SK-N-SH treated with all-trans-retinoic acid at 6 μM for 48 hours (cell line): ENCODE results near the gene NECAB3.

ENCODE experiments used
- ATAC-seq: fragments of 200-7000 bp; cut with Tn5 transposase; 3 replicates; pipeline ENCODE4 v1.9.1; 2020; ENCODE audit warnings: mild to moderate bottlenecking, moderate library complexity
- ARNTL ChIP-seq: fragments of 450-650 bp; formaldehyde crosslinking; IDR thresholded peaks from 2 replicates; pipeline ENCODE4 v1.5.0; 2020; ENCODE audit warnings: low read depth, mild to moderate bottlenecking, moderate library complexity, borderline replicate concordance
- BACH2 ChIP-seq: fragments of 250-450 bp; sonication (Bioruptor Pico); IDR thresholded peaks from 2 replicates; pipeline ENCODE4 v1.9.0; 2021; ENCODE audit warnings: mild to moderate bottlenecking, borderline replicate concordance
- CSDC2 ChIP-seq: fragments of 250-450 bp; sonication (Bioruptor Pico); IDR thresholded peaks from 2 replicates; pipeline ENCODE4 v1.5.0; 2020; ENCODE audit warnings: mild to moderate bottlenecking, moderate library complexity
- ESRRG ChIP-seq: fragments of 250-450 bp; sonication (Bioruptor Pico); IDR thresholded peaks from 2 replicates; pipeline ENCODE4 v1.6.1; 2021; ENCODE audit warnings: mild to moderate bottlenecking
- GLIS3 ChIP-seq: fragments of 250-450 bp; sonication (Bioruptor Pico); IDR thresholded peaks from 2 replicates; pipeline ENCODE4 v1.5.0; 2020; ENCODE audit warnings: mild to moderate bottlenecking, moderate library complexity
- ISL1 ChIP-seq: fragments of 250-450 bp; sonication (Bioruptor Pico); IDR thresholded peaks from 2 replicates; pipeline ENCODE4 v2.1.2; 2022; ENCODE audit warnings: mild to moderate bottlenecking, moderate library complexity
- OSR1 ChIP-seq: fragments of 250-450 bp; sonication (Bioruptor Pico); IDR thresholded peaks from 2 replicates; pipeline ENCODE4 v1.8.0; 2022; ENCODE audit warnings: moderate library complexity, mild to moderate bottlenecking, inconsistent platforms
- PPARA ChIP-seq: fragments of 250-450 bp; sonication (Bioruptor Pico); IDR thresholded peaks from 2 replicates; pipeline ENCODE4 v1.5.0; 2020; ENCODE audit warnings: mild to moderate bottlenecking, borderline replicate concordance
- RARB ChIP-seq: fragments of 250-450 bp; sonication (Bioruptor Pico); IDR thresholded peaks from 2 replicates; pipeline ENCODE4 v1.8.0; 2021; ENCODE audit warnings: mild to moderate bottlenecking, moderate library complexity
- SNAI2 ChIP-seq: fragments of 250-450 bp; sonication (Bioruptor Pico); IDR thresholded peaks from 2 replicates; pipeline ENCODE4 v1.5.0; 2020; ENCODE audit warnings: mild to moderate bottlenecking, moderate library complexity
- TCF4 ChIP-seq: fragments of 250-450 bp; sonication (Bioruptor Pico); IDR thresholded peaks from 2 replicates; pipeline ENCODE4 v1.8.0; 2021; ENCODE audit warnings: mild to moderate bottlenecking, moderate library complexity, borderline replicate concordance
- TOX ChIP-seq: fragments of 250-450 bp; sonication (Bioruptor Pico); IDR thresholded peaks from 2 replicates; pipeline ENCODE4 v1.8.0; 2021; ENCODE audit warnings: mild to moderate bottlenecking, moderate library complexity, borderline replicate concordance
- ZC3H10 ChIP-seq: fragments of 250-450 bp; sonication (Bioruptor Pico); IDR thresholded peaks from 2 replicates; pipeline ENCODE4 v1.5.1; 2021; ENCODE audit warnings: mild to moderate bottlenecking, moderate library complexity
- ZFP3 ChIP-seq: fragments of 250-450 bp; sonication (Bioruptor Pico); IDR thresholded peaks from 2 replicates; pipeline ENCODE4 v1.5.0; 2020; ENCODE audit warnings: mild to moderate bottlenecking, moderate library complexity
- ZFP30 ChIP-seq: fragments of 450-650 bp; formaldehyde crosslinking; IDR thresholded peaks from 2 replicates; pipeline ENCODE4 v1.5.0; 2022; ENCODE audit warnings: mild to moderate bottlenecking, moderate library complexity
- ZNF565 ChIP-seq: fragments of 450-650 bp; formaldehyde crosslinking; conservative IDR thresholded peaks from 2 replicates; pipeline ENCODE4 v1.5.0; 2020; ENCODE audit warnings: low read depth, mild to moderate bottlenecking, moderate library complexity
- ZNF70 ChIP-seq: fragments of 450-650 bp; formaldehyde crosslinking; IDR thresholded peaks from 2 replicates; pipeline ENCODE4 v1.5.0; 2020; ENCODE audit warnings: mild to moderate bottlenecking, moderate library complexity
- ZNF8 ChIP-seq: fragments of 450-650 bp; formaldehyde crosslinking; IDR thresholded peaks from 2 replicates; pipeline ENCODE4 v1.5.0; 2020; ENCODE audit warnings: mild to moderate bottlenecking, moderate library complexity
- TF ChIP-seq, protein P1 (sequence below): fragments of 250-450 bp; sonication (Bioruptor Pico); IDR thresholded peaks from 2 replicates; pipeline ENCODE4 v1.5.0; 2020; ENCODE audit warnings: mild to moderate bottlenecking, moderate library complexity
- TF ChIP-seq, protein P2 (sequence below): fragments of 250-450 bp; sonication (Bioruptor Pico); IDR thresholded peaks from 2 replicates; pipeline ENCODE4 v1.5.1; 2021; ENCODE audit warnings: mild to moderate bottlenecking, moderate library complexity
- TF ChIP-seq, protein P3 (sequence below): fragments of 250-450 bp; sonication (Bioruptor Pico); IDR thresholded peaks from 2 replicates; pipeline ENCODE4 v1.8.0; 2021; ENCODE audit warnings: low read depth, mild to moderate bottlenecking, moderate library complexity, borderline replicate concordance
- TF ChIP-seq, protein P4 (sequence below): fragments of 250-450 bp; sonication (Bioruptor Pico); IDR thresholded peaks from 2 replicates; pipeline ENCODE4 v1.8.0; 2020; ENCODE audit warnings: mild to moderate bottlenecking, moderate library complexity, borderline replicate concordance

Gene NECAB3

DNA sequence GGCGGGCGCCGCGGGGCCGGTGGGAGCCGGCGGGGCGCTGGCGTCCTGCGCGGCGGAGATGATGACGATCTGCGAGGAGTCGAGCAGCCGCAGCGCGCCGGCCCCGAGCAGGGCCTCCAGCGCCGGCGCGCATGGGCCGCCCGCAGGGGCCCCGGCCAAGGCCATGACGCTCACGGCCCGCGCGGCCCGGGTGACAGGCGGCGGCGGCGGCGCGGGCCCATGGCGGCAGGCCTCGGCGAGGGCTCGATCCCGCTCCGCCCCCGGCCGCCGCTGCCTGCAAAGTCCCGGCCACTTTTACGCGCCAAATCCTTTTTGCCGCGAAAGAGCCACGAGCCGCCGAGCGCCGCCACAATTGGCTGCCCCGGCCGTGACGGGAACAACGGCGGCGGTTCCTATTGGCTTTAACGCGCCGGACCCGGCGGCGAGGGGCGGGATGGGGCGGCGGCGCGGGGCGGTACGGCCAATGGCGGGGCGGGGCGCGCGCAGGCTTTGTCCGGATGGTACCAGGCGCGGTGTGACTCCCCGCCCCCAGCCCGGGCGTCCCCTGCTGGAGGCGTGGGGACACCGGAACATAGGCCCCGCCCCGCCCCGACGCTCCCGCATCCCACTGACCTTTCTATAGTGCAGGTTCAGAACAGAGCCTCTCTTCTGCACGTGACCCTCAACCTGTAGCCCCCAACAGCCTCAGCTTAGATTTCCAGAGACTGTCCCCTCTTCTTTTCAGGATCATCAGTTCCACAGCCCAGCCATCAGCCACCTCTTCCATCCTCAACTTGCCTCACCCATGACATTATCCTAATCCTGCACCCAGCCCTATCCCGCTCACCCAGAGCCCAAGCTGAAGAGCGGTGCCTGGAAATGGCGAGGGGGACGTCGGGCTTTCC is 12.1 kb upstream of the NECAB3 start, which contains the start of gene E2F1:
TSS of gene E2F1 (minus strand) at position 286 of the 884 bp plus-strand sequence. CDS start at position 165, 121 bp downstream.
- ATAC-seq, result peak; percentile 98
- no peak for TF ChIP-seq ISL1
- TF ChIP-seq BACH2 (CRISPR knock-in tag), result no peak
- no peak for TF ChIP-seq GLIS3 (CRISPR knock-in tag)
- no peak for TF ChIP-seq RARB (CRISPR knock-in tag)
- TF ChIP-seq ZNF8 (CRISPR knock-in tag), result no peak
- no peak for TF ChIP-seq ZC3H10
- no peak for TF ChIP-seq ZNF565
- TF ChIP-seq TOX (CRISPR knock-in tag), result no peak
- no peak for TF ChIP-seq CSDC2
- no peak for TF ChIP-seq ZFP30 (CRISPR knock-in tag)
- no peak for TF ChIP-seq ZNF70 (CRISPR knock-in tag)
- TF ChIP-seq TCF4 (CRISPR knock-in tag), result no peak
- no peak for TF ChIP-seq ZFP3 (CRISPR knock-in tag)
- no peak for TF ChIP-seq ARNTL
- no peak for TF ChIP-seq OSR1
- TF ChIP-seq, protein P1, sequence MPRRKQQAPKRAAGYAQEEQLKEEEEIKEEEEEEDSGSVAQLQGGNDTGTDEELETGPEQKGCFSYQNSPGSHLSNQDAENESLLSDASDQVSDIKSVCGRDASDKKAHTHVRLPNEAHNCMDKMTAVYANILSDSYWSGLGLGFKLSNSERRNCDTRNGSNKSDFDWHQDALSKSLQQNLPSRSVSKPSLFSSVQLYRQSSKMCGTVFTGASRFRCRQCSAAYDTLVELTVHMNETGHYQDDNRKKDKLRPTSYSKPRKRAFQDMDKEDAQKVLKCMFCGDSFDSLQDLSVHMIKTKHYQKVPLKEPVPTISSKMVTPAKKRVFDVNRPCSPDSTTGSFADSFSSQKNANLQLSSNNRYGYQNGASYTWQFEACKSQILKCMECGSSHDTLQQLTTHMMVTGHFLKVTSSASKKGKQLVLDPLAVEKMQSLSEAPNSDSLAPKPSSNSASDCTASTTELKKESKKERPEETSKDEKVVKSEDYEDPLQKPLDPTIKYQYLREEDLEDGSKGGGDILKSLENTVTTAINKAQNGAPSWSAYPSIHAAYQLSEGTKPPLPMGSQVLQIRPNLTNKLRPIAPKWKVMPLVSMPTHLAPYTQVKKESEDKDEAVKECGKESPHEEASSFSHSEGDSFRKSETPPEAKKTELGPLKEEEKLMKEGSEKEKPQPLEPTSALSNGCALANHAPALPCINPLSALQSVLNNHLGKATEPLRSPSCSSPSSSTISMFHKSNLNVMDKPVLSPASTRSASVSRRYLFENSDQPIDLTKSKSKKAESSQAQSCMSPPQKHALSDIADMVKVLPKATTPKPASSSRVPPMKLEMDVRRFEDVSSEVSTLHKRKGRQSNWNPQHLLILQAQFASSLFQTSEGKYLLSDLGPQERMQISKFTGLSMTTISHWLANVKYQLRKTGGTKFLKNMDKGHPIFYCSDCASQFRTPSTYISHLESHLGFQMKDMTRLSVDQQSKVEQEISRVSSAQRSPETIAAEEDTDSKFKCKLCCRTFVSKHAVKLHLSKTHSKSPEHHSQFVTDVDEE (CRISPR knock-in tag), result no peak
- TF ChIP-seq SNAI2, result no peak
- no peak for TF ChIP-seq PPARA
- no peak for TF ChIP-seq ESRRG
- TF ChIP-seq, protein P2, sequence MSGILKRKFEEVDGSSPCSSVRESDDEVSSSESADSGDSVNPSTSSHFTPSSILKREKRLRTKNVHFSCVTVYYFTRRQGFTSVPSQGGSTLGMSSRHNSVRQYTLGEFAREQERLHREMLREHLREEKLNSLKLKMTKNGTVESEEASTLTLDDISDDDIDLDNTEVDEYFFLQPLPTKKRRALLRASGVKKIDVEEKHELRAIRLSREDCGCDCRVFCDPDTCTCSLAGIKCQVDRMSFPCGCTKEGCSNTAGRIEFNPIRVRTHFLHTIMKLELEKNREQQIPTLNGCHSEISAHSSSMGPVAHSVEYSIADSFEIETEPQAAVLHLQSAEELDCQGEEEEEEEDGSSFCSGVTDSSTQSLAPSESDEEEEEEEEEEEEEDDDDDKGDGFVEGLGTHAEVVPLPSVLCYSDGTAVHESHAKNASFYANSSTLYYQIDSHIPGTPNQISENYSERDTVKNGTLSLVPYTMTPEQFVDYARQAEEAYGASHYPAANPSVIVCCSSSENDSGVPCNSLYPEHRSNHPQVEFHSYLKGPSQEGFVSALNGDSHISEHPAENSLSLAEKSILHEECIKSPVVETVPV, result no peak

DNA sequence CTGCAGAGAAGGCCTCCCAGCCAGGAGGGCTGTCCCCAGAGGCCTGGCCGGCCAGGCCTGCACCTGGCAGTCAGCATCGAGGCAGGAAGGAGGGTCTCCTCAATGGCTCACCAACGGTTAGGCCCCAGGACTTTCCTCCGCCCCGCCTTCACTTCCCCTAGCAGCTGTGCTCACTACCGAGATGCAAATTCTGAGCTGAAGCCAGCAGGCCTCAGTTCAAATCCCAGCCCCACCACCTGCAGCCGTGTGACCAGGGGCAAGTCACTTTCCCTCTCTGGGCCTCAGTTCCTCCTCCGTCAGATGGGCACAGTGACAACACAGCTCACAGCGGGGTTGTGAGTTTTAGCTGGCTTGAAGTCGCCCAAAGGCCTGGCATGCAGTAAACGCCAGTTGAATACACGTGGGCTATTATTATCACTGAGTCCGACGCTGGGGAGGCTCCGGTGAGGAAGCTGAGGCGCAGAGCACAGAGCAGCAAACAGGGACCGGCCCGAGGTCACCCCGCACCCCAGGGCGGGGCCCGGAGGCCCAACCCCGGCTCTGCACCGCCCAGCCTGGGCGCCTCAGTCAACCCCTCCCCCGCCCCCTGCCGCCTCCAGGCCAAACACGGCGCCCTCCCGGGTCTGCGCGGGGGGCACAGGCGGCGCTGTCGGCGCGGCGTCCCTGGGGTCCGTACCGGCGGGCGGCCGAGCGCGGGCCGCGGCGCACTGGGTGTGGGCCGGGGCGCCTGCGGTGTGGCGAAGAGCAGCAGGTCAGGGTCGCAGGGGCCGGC is 11.3 kb upstream of the NECAB3 start:
- TF ChIP-seq, protein P2, result no peak
- no peak for TF ChIP-seq PPARA
- no peak for TF ChIP-seq ESRRG
- TF ChIP-seq ZFP30 (CRISPR knock-in tag), result no peak
- TF ChIP-seq, protein P3, sequence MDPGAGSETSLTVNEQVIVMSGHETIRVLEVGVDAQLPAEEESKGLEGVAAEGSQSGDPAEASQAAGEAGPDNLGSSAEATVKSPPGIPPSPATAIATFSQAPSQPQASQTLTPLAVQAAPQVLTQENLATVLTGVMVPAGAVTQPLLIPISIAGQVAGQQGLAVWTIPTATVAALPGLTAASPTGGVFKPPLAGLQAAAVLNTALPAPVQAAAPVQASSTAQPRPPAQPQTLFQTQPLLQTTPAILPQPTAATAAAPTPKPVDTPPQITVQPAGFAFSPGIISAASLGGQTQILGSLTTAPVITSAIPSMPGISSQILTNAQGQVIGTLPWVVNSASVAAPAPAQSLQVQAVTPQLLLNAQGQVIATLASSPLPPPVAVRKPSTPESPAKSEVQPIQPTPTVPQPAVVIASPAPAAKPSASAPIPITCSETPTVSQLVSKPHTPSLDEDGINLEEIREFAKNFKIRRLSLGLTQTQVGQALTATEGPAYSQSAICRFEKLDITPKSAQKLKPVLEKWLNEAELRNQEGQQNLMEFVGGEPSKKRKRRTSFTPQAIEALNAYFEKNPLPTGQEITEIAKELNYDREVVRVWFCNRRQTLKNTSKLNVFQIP (CRISPR knock-in tag), result no peak
- TF ChIP-seq OSR1, result no peak
- no peak for TF ChIP-seq ISL1
- TF ChIP-seq, protein P4, sequence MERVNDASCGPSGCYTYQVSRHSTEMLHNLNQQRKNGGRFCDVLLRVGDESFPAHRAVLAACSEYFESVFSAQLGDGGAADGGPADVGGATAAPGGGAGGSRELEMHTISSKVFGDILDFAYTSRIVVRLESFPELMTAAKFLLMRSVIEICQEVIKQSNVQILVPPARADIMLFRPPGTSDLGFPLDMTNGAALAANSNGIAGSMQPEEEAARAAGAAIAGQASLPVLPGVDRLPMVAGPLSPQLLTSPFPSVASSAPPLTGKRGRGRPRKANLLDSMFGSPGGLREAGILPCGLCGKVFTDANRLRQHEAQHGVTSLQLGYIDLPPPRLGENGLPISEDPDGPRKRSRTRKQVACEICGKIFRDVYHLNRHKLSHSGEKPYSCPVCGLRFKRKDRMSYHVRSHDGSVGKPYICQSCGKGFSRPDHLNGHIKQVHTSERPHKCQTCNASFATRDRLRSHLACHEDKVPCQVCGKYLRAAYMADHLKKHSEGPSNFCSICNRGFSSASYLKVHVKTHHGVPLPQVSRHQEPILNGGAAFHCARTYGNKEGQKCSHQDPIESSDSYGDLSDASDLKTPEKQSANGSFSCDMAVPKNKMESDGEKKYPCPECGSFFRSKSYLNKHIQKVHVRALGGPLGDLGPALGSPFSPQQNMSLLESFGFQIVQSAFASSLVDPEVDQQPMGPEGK (CRISPR knock-in tag), result no peak
- TF ChIP-seq, protein P1 (CRISPR knock-in tag), result no peak
- no peak for TF ChIP-seq RARB (CRISPR knock-in tag)
- no peak; the same call in 1 of the 2 replicates for TF ChIP-seq ZFP3 (CRISPR knock-in tag)
- no peak for TF ChIP-seq ARNTL
- no peak for TF ChIP-seq ZNF565
- no peak for TF ChIP-seq GLIS3 (CRISPR knock-in tag)
- no peak for TF ChIP-seq CSDC2
- TF ChIP-seq ZC3H10, result no peak
- no peak for TF ChIP-seq TCF4 (CRISPR knock-in tag)
- ATAC-seq, result peak; percentile 10
